ENCODE measurements around the gene CSNK2B. TPM values are rescaled to one million over a fixed set of nuclear protein-coding genes. Genes with fewer than 3 reads are reported as not detected.

Gene CSNK2B
- total and polyA plus RNA-seq, 2 donors from 2014 or later: 130 to 270 TPM

DNA sequence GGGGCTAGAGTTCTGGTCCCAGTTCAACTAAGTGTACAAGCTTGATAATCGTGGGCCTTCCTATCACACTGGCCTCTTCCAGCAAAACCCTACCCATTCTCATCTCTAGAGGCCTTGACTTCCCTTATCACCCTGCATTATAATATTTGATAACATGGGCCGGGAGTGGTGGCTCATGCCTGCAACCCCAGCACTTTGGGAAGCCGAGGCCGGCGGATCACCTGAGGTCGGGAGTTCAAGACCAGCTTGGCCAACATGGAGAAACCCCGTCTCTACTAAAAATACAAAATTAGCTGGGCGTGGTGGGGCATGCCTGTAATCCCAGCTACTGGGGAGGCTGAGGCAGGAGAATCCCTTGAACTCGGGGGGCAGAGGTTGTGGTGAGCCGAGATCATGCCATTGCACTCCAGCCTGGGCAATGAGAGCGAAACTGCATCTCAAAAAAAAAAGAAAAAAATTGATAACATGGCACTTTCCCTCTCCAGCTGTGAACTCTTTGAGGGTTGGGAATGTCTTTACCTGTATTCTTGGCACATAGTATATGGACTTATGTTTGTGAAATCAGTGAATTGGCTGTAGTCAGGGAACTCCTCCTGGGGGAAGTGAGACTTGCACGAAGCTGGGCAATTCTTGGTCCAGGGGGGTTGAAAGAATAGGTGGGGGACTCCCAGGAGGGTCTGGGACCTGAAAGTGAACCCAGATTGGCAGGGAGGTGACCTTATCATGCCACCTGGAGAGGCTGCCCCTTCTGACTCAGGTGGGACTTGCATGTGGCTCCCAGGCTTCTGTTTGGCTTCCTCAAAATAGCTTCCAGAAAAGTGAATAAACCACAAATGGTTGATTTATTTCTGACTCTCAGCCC is 4.4 kb upstream of the CSNK2B start:
- H3K27me3 ChIP-seq (ENCODE audit: control insufficient read depth, insufficient read depth, low read length): no peaks in the 10 kb centered on the region
- peak overlapping the region in 2 of 3 donors; percentile 22 to 86 for H3K9ac ChIP-seq (ENCODE audit: low read length in 3 of 3)
- H3K36me3 ChIP-seq (ENCODE audit: control insufficient read depth in 2 of 3, insufficient read depth in 3 of 3, low read length in 3 of 3): peaks cover 0 to 7% (median 6%) of the 10 kb centered on the region in 3 donors
- TF ChIP-seq, protein P1, sequence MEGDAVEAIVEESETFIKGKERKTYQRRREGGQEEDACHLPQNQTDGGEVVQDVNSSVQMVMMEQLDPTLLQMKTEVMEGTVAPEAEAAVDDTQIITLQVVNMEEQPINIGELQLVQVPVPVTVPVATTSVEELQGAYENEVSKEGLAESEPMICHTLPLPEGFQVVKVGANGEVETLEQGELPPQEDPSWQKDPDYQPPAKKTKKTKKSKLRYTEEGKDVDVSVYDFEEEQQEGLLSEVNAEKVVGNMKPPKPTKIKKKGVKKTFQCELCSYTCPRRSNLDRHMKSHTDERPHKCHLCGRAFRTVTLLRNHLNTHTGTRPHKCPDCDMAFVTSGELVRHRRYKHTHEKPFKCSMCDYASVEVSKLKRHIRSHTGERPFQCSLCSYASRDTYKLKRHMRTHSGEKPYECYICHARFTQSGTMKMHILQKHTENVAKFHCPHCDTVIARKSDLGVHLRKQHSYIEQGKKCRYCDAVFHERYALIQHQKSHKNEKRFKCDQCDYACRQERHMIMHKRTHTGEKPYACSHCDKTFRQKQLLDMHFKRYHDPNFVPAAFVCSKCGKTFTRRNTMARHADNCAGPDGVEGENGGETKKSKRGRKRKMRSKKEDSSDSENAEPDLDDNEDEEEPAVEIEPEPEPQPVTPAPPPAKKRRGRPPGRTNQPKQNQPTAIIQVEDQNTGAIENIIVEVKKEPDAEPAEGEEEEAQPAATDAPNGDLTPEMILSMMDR (IDR thresholded peaks at IDR 0.05; ENCODE audit: borderline replicate concordance, extremely low read depth, insufficient read depth): no peak
- intact Hi-C loops (cut with DNase I): no loop called here
- no peak for FAIRE-seq
- H3K27ac ChIP-seq (ENCODE audit: low read depth in 2 of 2, low read length in 2 of 2): peak overlapping the region in 1 of 2 donors; percentile 84
- peaks cover 0 to 45% (median 36%) of the 10 kb centered on the region in 3 donors for H3K4me1 ChIP-seq (ENCODE audit: control insufficient read depth in 2 of 3, insufficient read depth in 2 of 3, low read depth in 1 of 3, low read length in 3 of 3)
- H3K9me3 ChIP-seq (ENCODE audit: control insufficient read depth in 2 of 3, insufficient read depth in 1 of 3, low read length in 3 of 3): no peaks in the 10 kb centered on the region
- H3K4me3 ChIP-seq (ENCODE audit: low read length in 3 of 3): peak overlapping the region; percentile 92 to 98 (median 93)
- DNase-seq: no peak

DNA sequence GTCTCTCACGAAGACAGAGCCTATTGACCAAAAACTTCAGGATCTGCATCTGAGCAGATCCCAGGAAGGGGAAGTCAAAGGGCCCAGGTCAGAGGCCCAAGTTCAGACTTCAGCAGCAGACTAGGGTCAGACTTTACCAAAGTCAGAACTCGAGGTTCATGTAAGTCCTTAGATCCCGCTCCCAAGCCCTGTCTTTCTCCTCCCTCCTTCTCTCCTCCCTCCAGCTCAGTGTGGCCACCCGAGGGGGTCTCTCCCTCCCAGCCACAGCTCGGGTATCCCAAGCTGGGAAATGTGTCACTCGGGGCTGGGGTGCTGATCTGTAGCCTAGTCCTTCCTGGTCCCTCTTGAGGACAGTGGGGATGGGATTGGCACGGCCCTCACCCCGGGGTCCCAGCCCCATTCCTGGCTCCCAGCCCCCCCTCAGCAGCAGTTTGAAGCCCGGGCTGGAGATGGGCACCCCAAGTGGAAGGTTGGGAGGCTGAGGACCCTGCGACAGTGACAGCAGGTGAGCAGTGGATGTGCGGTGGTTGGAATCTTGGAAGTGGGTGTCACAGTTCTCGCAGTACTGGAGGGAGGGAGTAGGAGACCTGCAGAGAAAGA is 3.7 kb upstream of the CSNK2B start:
- Histone ChIP-seq H3K9me3 (ENCODE audit: control insufficient read depth in 2 of 3, insufficient read depth in 1 of 3, low read length in 3 of 3) (no peaks in the 10 kb centered on the region), H3K4me3 (ENCODE audit: low read length in 3 of 3) (peak overlapping the region in 1 of 3 donors; percentile 94), H3K27ac (ENCODE audit: low read depth in 2 of 2, low read length in 2 of 2) (peak overlapping the region in 1 of 2 donors; percentile 17), H3K27me3 (ENCODE audit: control insufficient read depth, insufficient read depth, low read length) (no peaks in the 10 kb centered on the region), H3K9ac (ENCODE audit: low read length in 3 of 3) (no peak overlapping the region), H3K36me3 (ENCODE audit: control insufficient read depth in 2 of 3, insufficient read depth in 3 of 3, low read length in 3 of 3) (peaks cover 0 to 7% (median 6%) of the 10 kb centered on the region in 3 donors), H3K4me1 (ENCODE audit: control insufficient read depth in 2 of 3, insufficient read depth in 2 of 3, low read depth in 1 of 3, low read length in 3 of 3) (peaks cover 2 to 48% (median 40%) of the 10 kb centered on the region in 3 donors)
- FAIRE-seq (no peak), DNase-seq (no peak)
- TF ChIP-seq, protein P1 (IDR thresholded peaks at IDR 0.05; ENCODE audit: borderline replicate concordance, extremely low read depth, insufficient read depth): no peak
- intact Hi-C loops (cut with DNase I): no loop called here

DNA sequence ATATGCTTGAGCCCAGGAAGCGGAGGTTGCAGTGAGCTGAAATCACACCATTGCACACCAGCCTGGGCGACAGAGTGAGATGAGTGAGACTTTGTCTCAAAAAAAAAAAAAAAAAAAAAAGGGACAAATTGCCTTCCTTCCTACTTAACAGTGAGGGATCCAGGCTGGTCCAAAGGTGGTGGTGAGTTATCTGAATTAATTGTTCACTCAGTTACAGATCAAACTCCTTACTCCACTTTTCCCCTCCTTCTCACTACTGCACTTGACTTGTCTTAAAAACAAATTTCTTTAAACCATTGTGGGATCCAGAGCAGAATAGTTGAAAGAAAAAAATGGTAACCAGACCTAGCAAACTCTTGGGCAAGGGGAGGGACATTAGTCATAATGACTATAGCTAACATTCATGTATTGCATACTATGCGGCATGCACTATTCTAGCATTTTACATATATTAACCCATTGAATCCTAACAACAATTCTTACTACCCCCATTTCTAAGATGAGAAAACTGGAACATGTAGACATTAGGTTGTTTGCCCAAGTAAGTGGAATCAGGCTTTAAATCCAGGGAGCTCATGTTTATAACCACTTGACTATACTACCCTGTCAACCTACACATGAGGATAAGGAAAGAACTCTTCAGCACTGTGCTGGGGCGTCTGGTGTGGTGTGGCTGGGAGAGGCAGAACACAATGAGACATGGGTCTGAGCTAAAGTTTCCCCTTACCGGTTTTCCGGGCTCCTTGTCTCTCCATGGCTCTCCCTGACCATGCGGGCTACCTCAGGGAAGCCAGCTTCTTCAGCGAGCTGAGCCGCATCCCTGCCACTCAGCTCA is 2.5 kb upstream of the CSNK2B start:
- intact Hi-C loops (cut with DNase I): no loop called here
- peak overlapping the region; percentile 89 to 94 (median 94) for H3K4me3 ChIP-seq (ENCODE audit: low read length in 3 of 3)
- FAIRE-seq: no peak

More for the DNA sequence above, 2.5 kb upstream of the CSNK2B start:
- TF ChIP-seq, protein P1 (IDR thresholded peaks at IDR 0.05; ENCODE audit: borderline replicate concordance, extremely low read depth, insufficient read depth): no peak
- H3K4me1 ChIP-seq (ENCODE audit: control insufficient read depth in 2 of 3, insufficient read depth in 2 of 3, low read depth in 1 of 3, low read length in 3 of 3): peaks cover 2 to 41% (median 40%) of the 10 kb centered on the region in 3 donors
- peak overlapping the region in 2 of 3 donors; percentile 16 to 77 for H3K9ac ChIP-seq (ENCODE audit: low read length in 3 of 3)
- H3K27ac ChIP-seq (ENCODE audit: low read depth in 2 of 2, low read length in 2 of 2): peak overlapping the region; percentile 85 to 97
- H3K36me3 ChIP-seq (ENCODE audit: control insufficient read depth in 2 of 3, insufficient read depth in 3 of 3, low read length in 3 of 3): peaks cover 5 to 12% (median 9%) of the 10 kb centered on the region in 3 donors
- no peaks in the 10 kb centered on the region for H3K9me3 ChIP-seq (ENCODE audit: control insufficient read depth in 2 of 3, insufficient read depth in 1 of 3, low read length in 3 of 3)
- no peak for DNase-seq
- H3K27me3 ChIP-seq (ENCODE audit: control insufficient read depth, insufficient read depth, low read length): no peaks in the 10 kb centered on the region
